HCT116 (cell line): ENCODE measurements around the gene SRP19.

ENCODE experiments used
- CEBPB ChIP-seq: IDR thresholded peaks from 2 replicates; pipeline ENCODE4 v1.6.1; 2012; ENCODE audit warnings: low read depth
- CTCF ChIP-seq, 3 experiments: fragments of 200-600 bp in 1 of 3; sonication (generic) in 1 of 3; IDR thresholded peaks in 2 of 3; conservative IDR thresholded peaks in 1 of 3; 2 replicates each; pipeline ENCODE4 v1.5.1; 2012 to 2017; ENCODE audit warnings: low read depth in 2 of 3, low read length in 2 of 3, antibody characterized with exemption in 1 of 3, borderline replicate concordance in 1 of 3, control low read depth in 1 of 3, mild to moderate bottlenecking in 1 of 3, mixed read lengths in 1 of 3, mixed run types in 1 of 3, moderate library complexity in 1 of 3; ENCODE audit not compliant: insufficient read depth in 1 of 3
- EZH2 ChIP-seq: fragments of 200-600 bp; sonication (generic); IDR thresholded peaks from 2 replicates; pipeline ENCODE4 v1.6.1; 2017; ENCODE audit warnings: antibody characterized with exemption, mixed run types
- EZH2phosphoT487 ChIP-seq: fragments of 200-600 bp; IDR thresholded peaks from 2 replicates; pipeline ENCODE4 v1.6.1; 2018; ENCODE audit warnings: antibody characterized with exemption, borderline replicate concordance
- JUND ChIP-seq: IDR thresholded peaks from 2 replicates; pipeline ENCODE4 v1.6.1; 2012
- POLR2A ChIP-seq: IDR thresholded peaks from 2 replicates; pipeline ENCODE4 v1.7.0; 2011; ENCODE audit warnings: borderline replicate concordance; ENCODE audit not compliant: insufficient read depth, insufficient read length; ENCODE audit errors: extremely low read depth
- POLR2AphosphoS5 ChIP-seq: IDR thresholded peaks from 2 replicates; pipeline ENCODE4 v1.6.1; 2011; ENCODE audit warnings: mild to moderate bottlenecking, low read depth, low read length, moderate library complexity
- RAD21 ChIP-seq: IDR thresholded peaks from 2 replicates; pipeline ENCODE4 v1.6.1; 2012; ENCODE audit warnings: low read depth, mild to moderate bottlenecking
- SIN3A ChIP-seq: IDR thresholded peaks from 2 replicates; pipeline ENCODE4 v1.6.1; 2012; ENCODE audit warnings: low read depth
- SP1 ChIP-seq: IDR thresholded peaks from 2 replicates; pipeline ENCODE4 v1.6.1; 2012; ENCODE audit warnings: low read depth
- TCF7L2 ChIP-seq: IDR thresholded peaks from 2 replicates; pipeline ENCODE4 v1.7.0; 2011; ENCODE audit warnings: borderline replicate concordance, inconsistent platforms; ENCODE audit not compliant: insufficient read depth, insufficient read length; ENCODE audit errors: extremely low read depth
- ZNF274 ChIP-seq: fragments of 200-500 bp; sonication (Bioruptor generic); IDR thresholded peaks from 2 replicates; pipeline ENCODE4 v1.6.1; 2014; ENCODE audit warnings: mild to moderate bottlenecking, low read depth, low read length, inconsistent platforms
- TF ChIP-seq, protein P1 (sequence below): IDR thresholded peaks from 2 replicates; pipeline ENCODE4 v1.6.1; 2012
- TF ChIP-seq, protein P2 (sequence below): IDR thresholded peaks from 2 replicates; pipeline ENCODE4 v1.6.1; 2012; ENCODE audit warnings: low read depth

DNA sequence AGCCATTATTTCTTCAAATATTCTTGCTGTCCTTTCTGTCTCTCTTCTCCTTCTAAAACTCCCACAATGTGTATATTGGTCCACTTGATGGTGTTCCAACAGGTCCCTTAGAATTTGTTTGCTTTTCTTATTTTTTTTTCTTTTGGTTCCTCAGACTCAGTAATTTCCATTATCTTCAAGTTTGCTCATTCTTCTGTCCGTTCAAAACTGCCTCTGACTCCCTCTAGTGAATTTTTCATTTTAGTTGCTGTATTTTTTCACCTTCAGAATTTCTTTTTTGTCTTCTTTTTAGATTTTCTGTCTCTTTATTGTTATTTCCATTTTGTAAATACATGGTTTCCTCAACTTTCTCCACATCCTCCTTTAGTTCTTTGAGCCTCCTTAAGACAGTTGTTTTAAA is 6.4 kb upstream of the SRP19 start:
- TF ChIP-seq CTCF (IDR thresholded peaks at IDR 0.05 in 2 of 3, conservative IDR thresholded peaks at IDR 0.05 in 1 of 3; ENCODE audit: borderline replicate concordance in 1 of 3, insufficient read depth in 1 of 3, low read depth in 2 of 3, low read length in 2 of 3) (no peak), POLR2A (no peak), POLR2AphosphoS5 (no peak), RAD21 (no peak), TCF7L2 (no peak), ZNF274 (no peak), EZH2phosphoT487 (no peak), SP1 (no peak), CEBPB (no peak), EZH2 (no peak), JUND (no peak), SIN3A (no peak)
- TF ChIP-seq, protein P1, sequence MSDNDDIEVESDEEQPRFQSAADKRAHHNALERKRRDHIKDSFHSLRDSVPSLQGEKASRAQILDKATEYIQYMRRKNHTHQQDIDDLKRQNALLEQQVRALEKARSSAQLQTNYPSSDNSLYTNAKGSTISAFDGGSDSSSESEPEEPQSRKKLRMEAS = no peak
- TF ChIP-seq, protein P2, sequence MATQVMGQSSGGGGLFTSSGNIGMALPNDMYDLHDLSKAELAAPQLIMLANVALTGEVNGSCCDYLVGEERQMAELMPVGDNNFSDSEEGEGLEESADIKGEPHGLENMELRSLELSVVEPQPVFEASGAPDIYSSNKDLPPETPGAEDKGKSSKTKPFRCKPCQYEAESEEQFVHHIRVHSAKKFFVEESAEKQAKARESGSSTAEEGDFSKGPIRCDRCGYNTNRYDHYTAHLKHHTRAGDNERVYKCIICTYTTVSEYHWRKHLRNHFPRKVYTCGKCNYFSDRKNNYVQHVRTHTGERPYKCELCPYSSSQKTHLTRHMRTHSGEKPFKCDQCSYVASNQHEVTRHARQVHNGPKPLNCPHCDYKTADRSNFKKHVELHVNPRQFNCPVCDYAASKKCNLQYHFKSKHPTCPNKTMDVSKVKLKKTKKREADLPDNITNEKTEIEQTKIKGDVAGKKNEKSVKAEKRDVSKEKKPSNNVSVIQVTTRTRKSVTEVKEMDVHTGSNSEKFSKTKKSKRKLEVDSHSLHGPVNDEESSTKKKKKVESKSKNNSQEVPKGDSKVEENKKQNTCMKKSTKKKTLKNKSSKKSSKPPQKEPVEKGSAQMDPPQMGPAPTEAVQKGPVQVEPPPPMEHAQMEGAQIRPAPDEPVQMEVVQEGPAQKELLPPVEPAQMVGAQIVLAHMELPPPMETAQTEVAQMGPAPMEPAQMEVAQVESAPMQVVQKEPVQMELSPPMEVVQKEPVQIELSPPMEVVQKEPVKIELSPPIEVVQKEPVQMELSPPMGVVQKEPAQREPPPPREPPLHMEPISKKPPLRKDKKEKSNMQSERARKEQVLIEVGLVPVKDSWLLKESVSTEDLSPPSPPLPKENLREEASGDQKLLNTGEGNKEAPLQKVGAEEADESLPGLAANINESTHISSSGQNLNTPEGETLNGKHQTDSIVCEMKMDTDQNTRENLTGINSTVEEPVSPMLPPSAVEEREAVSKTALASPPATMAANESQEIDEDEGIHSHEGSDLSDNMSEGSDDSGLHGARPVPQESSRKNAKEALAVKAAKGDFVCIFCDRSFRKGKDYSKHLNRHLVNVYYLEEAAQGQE = no peak
